NT2/D1 (cell line): ENCODE results near the gene LTBP1.

Experiments
- SUZ12 ChIP-seq: IDR thresholded peaks from 2 replicates; pipeline ENCODE4 v1.6.1; 2011; ENCODE audit not compliant: insufficient read length, insufficient read depth; ENCODE audit errors: extremely low read depth
- YY1 ChIP-seq: IDR thresholded peaks from 2 replicates; pipeline ENCODE4 v1.6.1; 2011; ENCODE audit not compliant: insufficient read length, insufficient read depth

- TF ChIP-seq YY1 (no peak), SUZ12 (no peak)
Observed at GRCh38 chr2:32990556-32990955, 43.8 kb downstream of the LTBP1 start.
